ENCODE results near the gene EDC4. TPM values are rescaled to one million over a fixed set of nuclear protein-coding genes. Genes with fewer than 3 reads are reported as not detected.

The EDC4 gene
- total and polyA plus RNA-seq, 2 of the 13 experiments (the other 11 are each of a cell fraction or from before 2014, with no cell fraction given), result 51.4 to 59.1 TPM

DNA sequence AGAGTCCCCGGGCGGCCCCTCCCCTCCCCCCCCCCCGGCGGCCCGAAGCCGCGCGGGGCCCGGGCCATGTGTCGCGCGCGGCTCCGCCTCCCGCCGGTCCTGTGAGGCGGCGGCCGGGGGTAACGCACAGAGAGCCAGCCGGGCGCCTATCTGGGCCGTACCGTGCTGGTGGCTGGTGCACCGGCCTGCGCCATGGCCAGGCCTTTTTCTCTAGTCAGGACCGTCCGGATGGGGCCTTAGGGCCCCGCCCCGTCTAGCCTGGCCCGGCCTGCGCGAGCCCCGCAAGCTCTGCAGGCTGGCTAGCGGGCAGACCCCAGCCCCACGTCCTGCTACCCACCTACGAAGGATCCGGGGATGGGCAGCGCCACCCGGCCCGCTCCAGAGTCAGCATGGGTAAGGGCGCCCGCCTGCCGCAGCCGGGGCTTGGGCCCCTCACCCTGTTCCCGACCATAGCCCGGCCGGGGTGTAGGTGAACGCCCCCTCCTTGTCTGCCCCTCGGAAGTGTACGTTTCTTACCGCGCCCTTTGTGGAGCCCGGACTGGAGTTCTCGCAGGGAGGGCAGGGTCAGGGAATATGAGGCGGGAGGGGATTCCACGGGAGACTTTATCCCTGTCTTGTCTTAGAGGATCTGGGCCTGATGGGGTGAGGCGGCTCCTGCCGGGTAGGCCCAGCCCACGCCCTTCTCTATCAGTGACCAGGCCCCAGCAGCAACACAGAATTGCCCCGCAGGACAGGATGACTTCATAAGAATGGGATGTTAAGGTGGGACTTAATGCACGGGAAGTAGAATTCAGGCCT, 25.6 kb upstream of the EDC4 start, which contains the start of gene CENPT (continued):
- TF ChIP-seq, protein P1, sequence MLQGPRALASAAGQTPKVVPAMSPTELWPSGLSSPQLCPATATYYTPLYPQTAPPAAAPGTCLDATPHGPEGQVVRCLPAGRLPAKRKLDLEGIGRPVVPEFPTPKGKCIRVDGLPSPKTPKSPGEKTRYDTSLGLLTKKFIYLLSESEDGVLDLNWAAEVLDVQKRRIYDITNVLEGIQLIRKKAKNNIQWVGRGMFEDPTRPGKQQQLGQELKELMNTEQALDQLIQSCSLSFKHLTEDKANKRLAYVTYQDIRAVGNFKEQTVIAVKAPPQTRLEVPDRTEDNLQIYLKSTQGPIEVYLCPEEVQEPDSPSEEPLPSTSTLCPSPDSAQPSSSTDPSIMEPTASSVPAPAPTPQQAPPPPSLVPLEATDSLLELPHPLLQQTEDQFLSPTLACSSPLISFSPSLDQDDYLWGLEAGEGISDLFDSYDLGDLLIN (CRISPR knock-in tag; IDR thresholded peaks at IDR 0.05; ENCODE audit: borderline replicate concordance), result no peak
- TF ChIP-seq ZNF777 (CRISPR knock-in tag; IDR thresholded peaks at IDR 0.05), result peak; percentile 85
- no peak for TF ChIP-seq ZNF720 (CRISPR knock-in tag; IDR thresholded peaks at IDR 0.05)
- no peak for TF ChIP-seq FOXC1 (CRISPR knock-in tag; IDR thresholded peaks at IDR 0.05; ENCODE audit: borderline replicate concordance)
- no peak for TF ChIP-seq HMGXB4 (CRISPR knock-in tag; IDR thresholded peaks at IDR 0.05; ENCODE audit: borderline replicate concordance in 1 of 2, low read depth in 1 of 2)
- no peak for TF ChIP-seq CBX2 (IDR thresholded peaks at IDR 0.05; ENCODE audit: low read depth, low read length)
- TF ChIP-seq CBX2 (CRISPR knock-in tag; IDR thresholded peaks at IDR 0.05; ENCODE audit: low read depth), result no peak
- no peak for TF ChIP-seq KLF16 (CRISPR knock-in tag; IDR thresholded peaks at IDR 0.05)
- TF ChIP-seq MXD4 (CRISPR knock-in tag; IDR thresholded peaks at IDR 0.05), result no peak
- no peak for TF ChIP-seq ZNF138 (CRISPR knock-in tag; IDR thresholded peaks at IDR 0.05; ENCODE audit: low read depth)
- TF ChIP-seq, protein P2, sequence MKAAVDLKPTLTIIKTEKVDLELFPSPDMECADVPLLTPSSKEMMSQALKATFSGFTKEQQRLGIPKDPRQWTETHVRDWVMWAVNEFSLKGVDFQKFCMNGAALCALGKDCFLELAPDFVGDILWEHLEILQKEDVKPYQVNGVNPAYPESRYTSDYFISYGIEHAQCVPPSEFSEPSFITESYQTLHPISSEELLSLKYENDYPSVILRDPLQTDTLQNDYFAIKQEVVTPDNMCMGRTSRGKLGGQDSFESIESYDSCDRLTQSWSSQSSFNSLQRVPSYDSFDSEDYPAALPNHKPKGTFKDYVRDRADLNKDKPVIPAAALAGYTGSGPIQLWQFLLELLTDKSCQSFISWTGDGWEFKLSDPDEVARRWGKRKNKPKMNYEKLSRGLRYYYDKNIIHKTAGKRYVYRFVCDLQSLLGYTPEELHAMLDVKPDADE (CRISPR knock-in tag; IDR thresholded peaks at IDR 0.05), result no peak
- TF ChIP-seq THRA (CRISPR knock-in tag; IDR thresholded peaks at IDR 0.05; ENCODE audit: borderline replicate concordance), result no peak
- TF ChIP-seq ZFX (CRISPR knock-in tag; IDR thresholded peaks at IDR 0.05; ENCODE audit: low read depth), result peak; percentile 80
- TF ChIP-seq ZBTB34 (CRISPR knock-in tag; IDR thresholded peaks at IDR 0.05), result no peak
- no peak for TF ChIP-seq CREB1 (IDR thresholded peaks at IDR 0.05)
- no peak for TF ChIP-seq CREB1 (CRISPR knock-in tag; IDR thresholded peaks at IDR 0.05)
- no peak for TF ChIP-seq NFE2 (CRISPR knock-in tag; IDR thresholded peaks at IDR 0.05)
- no peak for TF ChIP-seq TOE1 (CRISPR knock-in tag; IDR thresholded peaks at IDR 0.05)
- TF ChIP-seq, protein P3, sequence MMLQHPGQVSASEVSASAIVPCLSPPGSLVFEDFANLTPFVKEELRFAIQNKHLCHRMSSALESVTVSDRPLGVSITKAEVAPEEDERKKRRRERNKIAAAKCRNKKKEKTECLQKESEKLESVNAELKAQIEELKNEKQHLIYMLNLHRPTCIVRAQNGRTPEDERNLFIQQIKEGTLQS (CRISPR knock-in tag; IDR thresholded peaks at IDR 0.05), result no peak
- 0 out of 2 replicates have a peak, but pooled peaks have one; percentile 51 for TF ChIP-seq ZNF572 (CRISPR knock-in tag; IDR thresholded peaks at IDR 0.05)
- TF ChIP-seq HOXA7 (CRISPR knock-in tag; IDR thresholded peaks at IDR 0.05), result no peak
- no peak for TF ChIP-seq TAF15 (IDR thresholded peaks at IDR 0.05; ENCODE audit: low read depth, low read length, poor library complexity, severe bottlenecking)
- TF ChIP-seq ZNF253 (CRISPR knock-in tag; IDR thresholded peaks at IDR 0.05; ENCODE audit: borderline replicate concordance), result no peak
